Activated CD8-positive, alpha-beta memory T cell treated with anti-CD3 and anti-CD28 coated beads, Interleukin-2, amount 50 U/mL, for 1 hour (primary cell): ENCODE results near the gene TMCC1.
"Not testable (repeated sequence)": the region's sequence is repeated elsewhere in the genome, so short reads cannot be mapped to it uniquely, and the experiment has no call there.

Experiments
- DNase-seq: peaks from one replicate; pipeline ENCODE4 v3.0.0-alpha.2; 2020; ENCODE audit errors: extremely low read depth

Gene TMCC1

GRCh38 chr3:129773691-129774663 is 119.5 kb downstream of the TMCC1 start:
- no peak for DNase-seq

- DNase-seq: no peak
Measured at GRCh38 chr3:129770604-129771003, 122.9 kb downstream of the TMCC1 start.

- no peak for DNase-seq
Measured at GRCh38 chr3:129769616-129770015, 123.9 kb downstream of the TMCC1 start.

GRCh38 chr3:129768728-129769127 is 124.8 kb downstream of the TMCC1 start:
- DNase-seq: no peak

GRCh38 chr3:129766135-129766534 is 127.4 kb downstream of the TMCC1 start:
- DNase-seq: no peak

GRCh38 chr3:129764090-129764489 is 129.4 kb downstream of the TMCC1 start:
- DNase-seq: no peak

- no peak for DNase-seq
Measured at GRCh38 chr3:129758785-129759320, 134.7 kb downstream of the TMCC1 start.

- no peak for DNase-seq
Measured at GRCh38 chr3:129758306-129758705, 135.2 kb downstream of the TMCC1 start.

GRCh38 chr3:129756871-129757270 is 136.6 kb downstream of the TMCC1 start:
- no peak for DNase-seq

GRCh38 chr3:129751105-129751504 is 142.4 kb downstream of the TMCC1 start:
- not testable (repeated sequence) for DNase-seq

GRCh38 chr3:129749692-129750091 is 143.8 kb downstream of the TMCC1 start:
- no peak for DNase-seq

GRCh38 chr3:129747992-129748391 is 145.5 kb downstream of the TMCC1 start:
- no peak for DNase-seq

GRCh38 chr3:129747136-129747535 is 146.4 kb downstream of the TMCC1 start:
- DNase-seq: no peak

GRCh38 chr3:129746629-129747028 is 146.9 kb downstream of the TMCC1 start:
- no peak for DNase-seq

- no peak for DNase-seq
Measured at GRCh38 chr3:129745253-129745652, 148.3 kb downstream of the TMCC1 start.

- no peak for DNase-seq
Measured at GRCh38 chr3:129741794-129742193, 151.7 kb downstream of the TMCC1 start.

- no peak for DNase-seq
Measured at GRCh38 chr3:129740090-129740489, 153.4 kb downstream of the TMCC1 start.

- no peak for DNase-seq
Measured at GRCh38 chr3:129739634-129740033, 153.9 kb downstream of the TMCC1 start.

- no peak for DNase-seq
Measured at GRCh38 chr3:129738172-129738571, 155.3 kb downstream of the TMCC1 start.

- no peak for DNase-seq
Measured at GRCh38 chr3:129736070-129736469, 157.4 kb downstream of the TMCC1 start.

GRCh38 chr3:129735638-129736037 is 157.9 kb downstream of the TMCC1 start:
- DNase-seq: no peak

- DNase-seq: no peak
Measured at GRCh38 chr3:129734449-129734848, 159.1 kb downstream of the TMCC1 start.

GRCh38 chr3:129732200-129732876 is 161.2 kb downstream of the TMCC1 start:
- DNase-seq: no peak
